Right lobe of liver (tissue), 4 donors: ENCODE measurements around the gene FAM219A.

ENCODE experiments used
- CTCF ChIP-seq, 4 donors: fragments of 200-600 bp in 3 of 4; fragments of 450-650 bp in 1 of 4; IDR thresholded peaks; one replicate each; pipeline versions ENCODE4 v1.5.1 to v1.8.0; 2016 to 2022; ENCODE audit warnings: antibody characterized with exemption in 4 of 4, mild to moderate bottlenecking in 2 of 4
- POLR2A ChIP-seq: fragments of 450-650 bp; IDR thresholded peaks from one replicate; pipeline ENCODE4 v1.6.1; 2017; ENCODE audit warnings: antibody characterized with exemption, mild to moderate bottlenecking
- donor health status: DM: no; HTN: no; CAD: no.
- donor health status: DM: no; HTN: no; CAD: no.
- donor health status: DM: no; HTN: yes; CAD: no.

- TF ChIP-seq CTCF (IDR thresholded peaks at IDR 0.05) (no peak), POLR2A (no peak)
Measured at GRCh38 chr9:34503406-34503805, 45.0 kb upstream of the FAM219A start.
